SU-DHL-6 (cell line): ENCODE data around the gene OLFM2.
"Not testable (repeated sequence)": the region's sequence is repeated elsewhere in the genome, so short reads cannot be mapped to it uniquely, and the experiment has no call there.

Source experiments
- H2AFZ ChIP-seq: fragments of 200-600 bp; sonication (generic); 2 replicates; pipeline ENCODE4 v1.6.1; 2014; ENCODE audit warnings: low read depth, mild to moderate bottlenecking, moderate library complexity, mixed read lengths, antibody characterized with exemption, low read length; ENCODE audit not compliant: severe bottlenecking
- H3F3A ChIP-seq: fragments of 200-600 bp; shearing (Covaris generic); 2 replicates; pipeline ENCODE4 v1.6.0; 2016; ENCODE audit warnings: antibody characterized with exemption, mild to moderate bottlenecking; ENCODE audit not compliant: insufficient read depth
- H3K27ac ChIP-seq: fragments of 200-600 bp; sonication (generic); 2 replicates; pipeline ENCODE4 v1.5.1; 2016; ENCODE audit warnings: low read depth, mild to moderate bottlenecking, low read length, moderate library complexity, mixed read lengths
- H3K27me3 ChIP-seq: fragments of 200-600 bp; sonication (generic), shearing (Covaris generic); 2 replicates; pipeline ENCODE4 v1.6.0; 2014; ENCODE audit warnings: mild to moderate bottlenecking, low read length
- H3K36me3 ChIP-seq: fragments of 200-600 bp; sonication (generic); 2 replicates; pipeline ENCODE4 v1.6.1; 2014; ENCODE audit warnings: mild to moderate bottlenecking, low read length, mixed read lengths
- H3K4me2 ChIP-seq: fragments of 300-600, 200-600 bp; shearing (Covaris generic), sonication (generic); 2 replicates; pipeline ENCODE4 v1.6.0; 2014; ENCODE audit warnings: low read length, low read depth, mild to moderate bottlenecking; ENCODE audit not compliant: poor library complexity, severe bottlenecking
- H3K4me3 ChIP-seq: fragments of 200-600 bp; sonication (generic); 2 replicates; pipeline ENCODE4 v1.5.1; 2014; ENCODE audit warnings: antibody characterized with exemption, low read length, mild to moderate bottlenecking, mixed read lengths; ENCODE audit not compliant: insufficient read depth, poor library complexity, severe bottlenecking
- H3K79me2 ChIP-seq: fragments of 200-600 bp; sonication (generic); 2 replicates; pipeline ENCODE4 v1.6.1; 2014; ENCODE audit warnings: mild to moderate bottlenecking, low read length, moderate library complexity; ENCODE audit not compliant: insufficient read depth
- H3K9ac ChIP-seq: fragments of 200-600 bp; sonication (generic); 2 replicates; pipeline ENCODE4 v1.7.0; 2014; ENCODE audit warnings: mild to moderate bottlenecking, low read length
- H3K9me2 ChIP-seq: fragments of 200-600 bp; sonication (generic); replicated peaks from 2 replicates; pipeline ENCODE4 v1.6.1; 2014; ENCODE audit warnings: low read length; ENCODE audit not compliant: insufficient read depth
- H3K9me3 ChIP-seq: fragments of 200-600 bp; sonication (generic); 2 replicates; pipeline ENCODE4 v1.6.1; 2014; ENCODE audit warnings: low read length, mixed read lengths; ENCODE audit not compliant: insufficient read depth
- H4K20me1 ChIP-seq: fragments of 200-600 bp; sonication (generic); 2 replicates; pipeline ENCODE4 v1.6.1; 2014; ENCODE audit warnings: low read depth, mild to moderate bottlenecking, antibody characterized with exemption, low read length, moderate library complexity, mixed read lengths
- CTCF ChIP-seq: fragments of 200-600 bp; sonication (generic); IDR thresholded peaks from one replicate; pipeline ENCODE4 v1.5.1; 2017; ENCODE audit warnings: antibody characterized with exemption, mild to moderate bottlenecking, low read length, moderate library complexity; ENCODE audit not compliant: insufficient read depth, poor library complexity, severe bottlenecking
- EZH2phosphoT487 ChIP-seq: fragments of 200-600 bp; sonication (generic), shearing (Covaris generic); conservative IDR thresholded peaks from 2 replicates; pipeline ENCODE4 v1.6.1; 2018; ENCODE audit warnings: mild to moderate bottlenecking, antibody characterized with exemption, low read length, moderate library complexity, mixed read lengths

Gene OLFM2

DNA sequence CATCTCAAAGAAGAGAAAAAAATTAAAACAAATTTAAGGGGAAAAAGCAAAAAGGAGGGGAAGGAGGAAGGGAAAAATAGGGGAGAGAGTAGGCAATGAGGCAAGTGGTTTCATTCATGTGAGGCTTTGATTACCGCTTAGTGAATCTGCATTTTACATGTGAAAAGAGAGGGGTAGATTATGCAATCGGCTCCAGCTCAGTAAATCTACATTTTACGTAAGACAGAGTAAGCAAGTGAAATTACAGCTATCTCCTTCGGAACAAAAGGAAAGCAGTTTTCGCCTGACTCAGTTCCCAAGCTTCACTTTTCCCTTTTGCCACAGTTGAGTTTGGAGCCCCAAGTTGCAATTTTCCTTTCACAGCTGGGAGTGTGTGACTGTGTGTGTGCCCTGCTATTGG is 16.0 kb upstream of the OLFM2 start:
- H3K9ac ChIP-seq, result no peak overlapping the region
- no peaks in the 10 kb centered on the region for H3F3A ChIP-seq
- no peaks in the 10 kb centered on the region for H4K20me1 ChIP-seq
- H2AFZ ChIP-seq, result no peak overlapping the region
- H3K9me3 ChIP-seq, result no peaks in the 10 kb centered on the region
- TF ChIP-seq CTCF (no peak), EZH2phosphoT487 (no peak)
- no peak overlapping the region for H3K4me2 ChIP-seq
- no peaks in the 10 kb centered on the region for H3K36me3 ChIP-seq
- no peaks in the 10 kb centered on the region for H3K27me3 ChIP-seq
- no peak overlapping the region for H3K27ac ChIP-seq
- H3K79me2 ChIP-seq, result no peaks in the 10 kb centered on the region
- H3K4me3 ChIP-seq, result no peak overlapping the region
- H3K9me2 ChIP-seq, result no peaks in the 10 kb centered on the region

DNA sequence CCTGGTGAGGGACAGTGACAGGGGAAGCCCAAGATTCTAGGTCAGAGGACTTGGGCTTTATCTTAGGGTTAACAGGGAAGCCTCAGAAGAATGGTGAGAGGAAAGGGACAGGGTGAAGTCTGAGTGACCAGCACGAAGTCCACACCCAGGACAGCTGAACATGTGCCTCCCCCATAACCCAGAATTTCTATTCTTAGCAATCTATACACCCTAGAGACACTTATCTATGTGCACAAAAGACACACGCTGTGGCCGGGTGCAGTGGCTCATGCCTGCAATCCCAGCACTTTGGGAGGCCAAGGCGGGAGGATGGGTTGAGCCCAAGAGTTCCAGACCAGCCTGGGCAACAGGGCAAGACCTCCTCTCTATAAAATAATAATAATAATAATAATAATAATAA is 11.1 kb upstream of the OLFM2 start:
- TF ChIP-seq EZH2phosphoT487, result no peak
- no peak for TF ChIP-seq CTCF
- no peak overlapping the region for H3K9ac ChIP-seq
- no peaks in the 10 kb centered on the region for H3K9me2 ChIP-seq
- no peaks in the 10 kb centered on the region for H3K79me2 ChIP-seq
- no peaks in the 10 kb centered on the region for H3K36me3 ChIP-seq
- H3F3A ChIP-seq, result no peaks in the 10 kb centered on the region
- H3K4me3 ChIP-seq, result no peak overlapping the region
- no peak overlapping the region for H3K4me2 ChIP-seq
- H2AFZ ChIP-seq, result no peak overlapping the region
- no peak overlapping the region for H3K27ac ChIP-seq
- H4K20me1 ChIP-seq, result no peaks in the 10 kb centered on the region
- H3K27me3 ChIP-seq, result no peaks in the 10 kb centered on the region
- peaks cover 1% of the 10 kb centered on the region; the same call in 1 of the 2 replicates for H3K9me3 ChIP-seq

DNA sequence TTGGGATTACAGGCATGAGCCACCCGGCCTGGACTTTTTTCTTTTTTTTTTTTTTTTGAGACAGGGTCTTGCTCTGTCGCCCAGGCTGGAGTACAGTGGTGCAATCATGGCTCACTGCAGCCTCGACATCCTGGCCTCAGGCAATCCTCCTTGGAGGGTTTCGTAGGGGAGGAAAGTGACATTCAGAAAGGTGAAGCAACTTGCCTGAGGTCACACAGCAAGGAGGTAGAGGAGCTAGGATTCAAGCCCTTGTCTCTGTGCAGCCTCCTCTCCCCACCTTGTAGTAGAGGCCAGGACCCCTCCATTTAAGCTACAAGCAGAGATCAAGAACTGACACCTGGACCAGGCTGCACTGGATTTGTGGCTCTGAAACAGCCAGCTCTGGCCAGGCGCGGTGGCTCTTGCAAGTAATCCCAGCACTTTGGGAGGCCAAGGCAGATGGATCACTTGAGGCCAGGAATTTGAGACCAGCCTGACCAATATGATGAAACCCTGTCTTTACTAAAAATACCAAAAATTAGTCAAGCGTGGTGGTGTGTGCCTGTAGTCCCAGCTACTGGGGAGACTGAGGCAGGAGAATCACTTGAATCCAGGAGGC is 10.3 kb upstream of the OLFM2 start:
- not testable (repeated sequence) for H3K79me2 ChIP-seq, H3K36me3 ChIP-seq, H3K4me3 ChIP-seq, H3K27ac ChIP-seq, H3K27me3 ChIP-seq, H3K9ac ChIP-seq, H3K9me3 ChIP-seq, H3F3A ChIP-seq, H3K9me2 ChIP-seq, H4K20me1 ChIP-seq, H3K4me2 ChIP-seq, H2AFZ ChIP-seq

GRCh38 chr19:9945319-9945966 is 9.1 kb upstream of the OLFM2 start:
- Histone ChIP-seq H3K79me2 (no peaks in the 10 kb centered on the region), H3K9me2 (no peaks in the 10 kb centered on the region), H3F3A (no peaks in the 10 kb centered on the region), H4K20me1 (no peaks in the 10 kb centered on the region), H3K4me2 (no peak overlapping the region), H3K9ac (no peak overlapping the region), H3K4me3 (no peak overlapping the region), H3K27ac (no peak overlapping the region), H2AFZ (no peak overlapping the region), H3K36me3 (no peaks in the 10 kb centered on the region), H3K9me3 (peaks cover 12% of the 10 kb centered on the region; the same call in 1 of the 2 replicates), H3K27me3 (no peaks in the 10 kb centered on the region)
- TF ChIP-seq CTCF (no peak), EZH2phosphoT487 (no peak)
